ENCODE measurements around the gene ZNF688.
A peak's percentile ranks its signal among the peaks of the same experiment; 100 is the strongest.
"Not testable (repeated sequence)": the region's sequence is repeated elsewhere in the genome, so short reads cannot be mapped to it uniquely, and the experiment has no call there.

ZNF688 gene

GRCh38 chr16:30532285-30533145 is 39.0 kb downstream of the ZNF688 start:
- DNase-seq: no peak

GRCh38 chr16:30530163-30531037 is 41.1 kb downstream of the ZNF688 start:
- DNase-seq: peak; percentile 56

- DNase-seq: no peak
These were observed 42.6 kb downstream of the ZNF688 start for GRCh38 chr16:30528799-30529457.

GRCh38 chr16:30527635-30528178 is 43.8 kb downstream of the ZNF688 start:
- no peak for DNase-seq

- peak; percentile 94 for DNase-seq
These were observed 44.5 kb downstream of the ZNF688 start for GRCh38 chr16:30526823-30527634.

- peak; percentile 20 for DNase-seq
These were observed 45.2 kb downstream of the ZNF688 start, which contains the start of gene ZNF768 for GRCh38 chr16:30526137-30526822. Gene ZNF768 (minus strand): TSS chr16:30526566. CDS start chr16:30526413, 153 bp downstream.

GRCh38 chr16:30525844-30526136 is 45.7 kb downstream of the ZNF688 start:
- no peak for DNase-seq

GRCh38 chr16:30524575-30525568 is 46.6 kb downstream of the ZNF688 start:
- no peak for DNase-seq

- DNase-seq: no peak
These were observed 47.5 kb downstream of the ZNF688 start for GRCh38 chr16:30523768-30524574.

- DNase-seq: not testable (repeated sequence)
These were observed 48.6 kb downstream of the ZNF688 start for GRCh38 chr16:30522702-30523463.

- DNase-seq: no peak
These were observed 49.5 kb downstream of the ZNF688 start for GRCh38 chr16:30521873-30522641.

- DNase-seq: no peak
These were observed 50.0 kb downstream of the ZNF688 start for GRCh38 chr16:30521476-30521872.

Measured in CD4-positive, alpha-beta T cell treated with Interleukin-21 for 1 hour (primary cell).